ENCODE measurements around the gene ARHGAP22.

ARHGAP22 gene

GRCh38 chr10:48608976-48609375 lies 4.1 kb upstream of the ARHGAP22 start:
- TF ChIP-seq REST (IDR thresholded peaks at IDR 0.05; ENCODE audit: insufficient read depth in 1 of 2, low read depth in 2 of 2, low read length in 2 of 2) (no peak), SIN3A (IDR thresholded peaks at IDR 0.05; ENCODE audit: borderline replicate concordance, insufficient read depth, low read length) (no peak), POLR2AphosphoS5 (IDR thresholded peaks at IDR 0.05; ENCODE audit: low read depth, low read length) (no peak), FOXP2 (optimal IDR thresholded peaks at IDR 0.05; ENCODE audit: borderline replicate concordance, extremely low read depth, extremely low read length, insufficient read depth) (no peak), TAF1 (IDR thresholded peaks at IDR 0.05; ENCODE audit: borderline replicate concordance, insufficient read depth, low read length) (no peak)

DNA sequence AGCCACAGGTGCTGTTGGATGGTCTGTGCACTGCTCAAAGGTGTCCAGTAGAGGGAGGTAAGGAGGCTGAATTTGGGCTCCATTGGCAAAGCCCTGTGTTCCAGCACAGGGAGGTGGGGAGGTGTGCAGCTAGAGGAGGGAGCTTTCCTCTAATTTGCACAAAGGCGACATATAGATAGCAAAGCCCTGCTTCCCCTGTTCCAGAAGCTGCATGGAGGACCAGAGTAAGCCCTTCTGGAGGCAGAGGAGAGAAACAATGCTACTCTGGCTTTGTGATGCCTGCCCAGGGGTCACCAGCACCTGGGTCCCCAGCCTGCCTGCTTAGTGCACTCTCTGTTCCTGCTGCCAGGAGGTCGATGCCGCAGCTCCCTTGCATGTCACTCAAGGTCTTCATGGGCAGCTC lies 3.4 kb upstream of the ARHGAP22 start:
- TF ChIP-seq SIN3A (IDR thresholded peaks at IDR 0.05; ENCODE audit: borderline replicate concordance, insufficient read depth, low read length) (no peak), REST (IDR thresholded peaks at IDR 0.05; ENCODE audit: insufficient read depth in 1 of 2, low read depth in 2 of 2, low read length in 2 of 2) (no peak), POLR2AphosphoS5 (IDR thresholded peaks at IDR 0.05; ENCODE audit: low read depth, low read length) (no peak), FOXP2 (optimal IDR thresholded peaks at IDR 0.05; ENCODE audit: borderline replicate concordance, extremely low read depth, extremely low read length, insufficient read depth) (no peak)

- TF ChIP-seq SIN3A (IDR thresholded peaks at IDR 0.05; ENCODE audit: borderline replicate concordance, insufficient read depth, low read length): no peak
Observed at GRCh38 chr10:48607356-48608278, 2.7 kb upstream of the ARHGAP22 start.

- TF ChIP-seq FOXP2 (optimal IDR thresholded peaks at IDR 0.05; ENCODE audit: borderline replicate concordance, extremely low read depth, extremely low read length, insufficient read depth) (no peak), POLR2AphosphoS5 (IDR thresholded peaks at IDR 0.05; ENCODE audit: low read depth, low read length) (no peak), SIN3A (IDR thresholded peaks at IDR 0.05; ENCODE audit: borderline replicate concordance, insufficient read depth, low read length) (no peak), REST (IDR thresholded peaks at IDR 0.05; ENCODE audit: insufficient read depth in 1 of 2, low read depth in 2 of 2, low read length in 2 of 2) (no peak), TAF1 (IDR thresholded peaks at IDR 0.05; ENCODE audit: borderline replicate concordance, insufficient read depth, low read length) (no peak)
Observed at GRCh38 chr10:48606530-48607355, 1.9 kb upstream of the ARHGAP22 start.

- no peak for TF ChIP-seq SIN3A (IDR thresholded peaks at IDR 0.05; ENCODE audit: borderline replicate concordance, insufficient read depth, low read length)
- no peak for TF ChIP-seq REST (IDR thresholded peaks at IDR 0.05; ENCODE audit: insufficient read depth in 1 of 2, low read depth in 2 of 2, low read length in 2 of 2)
- TF ChIP-seq FOXP2 (optimal IDR thresholded peaks at IDR 0.05; ENCODE audit: borderline replicate concordance, extremely low read depth, extremely low read length, insufficient read depth): no peak
- TF ChIP-seq POLR2AphosphoS5 (IDR thresholded peaks at IDR 0.05; ENCODE audit: low read depth, low read length): no peak
- no peak for TF ChIP-seq TAF1 (IDR thresholded peaks at IDR 0.05; ENCODE audit: borderline replicate concordance, insufficient read depth, low read length)
Observed at GRCh38 chr10:48605786-48606529, 1.1 kb upstream of the ARHGAP22 start.

All from PFSK-1 (cell line).